NCI-H510A (cell line): ENCODE results near the gene ACYP2.
"Not testable (repeated sequence)": the region's sequence is repeated elsewhere in the genome, so short reads cannot be mapped to it uniquely, and the experiment has no call there.

Source experiments
- DNase-seq: peaks from one replicate; lab custom pipeline; 2025; lab: John Stamatoyannopoulos, UW

ACYP2 gene

DNA sequence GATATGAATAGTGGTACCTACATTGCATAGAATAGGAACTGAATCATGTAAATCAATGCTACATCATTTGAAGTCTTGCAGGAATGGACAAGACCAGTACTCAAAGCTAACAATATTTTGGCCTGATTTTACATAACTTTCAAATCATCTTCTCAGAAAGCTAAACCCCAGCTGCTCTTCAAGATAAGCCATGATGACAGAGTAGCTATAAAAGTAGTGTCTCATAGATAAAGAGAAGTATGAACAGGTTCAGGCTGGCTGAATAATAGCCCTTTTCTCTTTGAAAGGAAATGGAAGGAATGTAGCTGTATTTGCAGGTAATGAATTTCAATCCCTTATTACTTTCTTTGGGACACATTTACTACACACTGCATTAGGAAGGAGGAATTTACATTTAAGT lies 112.4 kb downstream of the ACYP2 start:
- DNase-seq, result no peak

- no peak for DNase-seq
Observed at GRCh38 chr2:54228945-54229344, 113.5 kb downstream of the ACYP2 start.

- no peak for DNase-seq
Observed at GRCh38 chr2:54233832-54234649, 118.6 kb downstream of the ACYP2 start.

DNA sequence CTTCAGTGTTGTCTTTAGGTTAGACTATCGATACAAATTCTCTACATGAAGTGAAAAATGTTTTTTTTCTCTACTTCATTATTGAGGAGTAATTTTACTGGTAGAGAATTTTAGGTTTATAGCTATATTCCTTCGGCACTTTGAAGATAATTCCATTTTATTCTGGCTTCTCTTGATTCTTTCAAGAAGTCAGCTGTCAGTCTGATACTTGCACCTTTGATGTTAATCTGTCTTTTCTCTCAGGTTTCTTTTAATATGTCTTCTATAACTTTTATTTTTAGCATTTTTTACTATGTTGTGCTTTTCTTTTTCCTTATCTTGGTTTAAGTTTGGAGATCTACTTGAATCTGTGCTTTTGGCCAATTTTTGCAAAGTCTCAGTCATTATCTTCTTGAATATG lies 122.0 kb downstream of the ACYP2 start:
- DNase-seq, result no peak

DNA sequence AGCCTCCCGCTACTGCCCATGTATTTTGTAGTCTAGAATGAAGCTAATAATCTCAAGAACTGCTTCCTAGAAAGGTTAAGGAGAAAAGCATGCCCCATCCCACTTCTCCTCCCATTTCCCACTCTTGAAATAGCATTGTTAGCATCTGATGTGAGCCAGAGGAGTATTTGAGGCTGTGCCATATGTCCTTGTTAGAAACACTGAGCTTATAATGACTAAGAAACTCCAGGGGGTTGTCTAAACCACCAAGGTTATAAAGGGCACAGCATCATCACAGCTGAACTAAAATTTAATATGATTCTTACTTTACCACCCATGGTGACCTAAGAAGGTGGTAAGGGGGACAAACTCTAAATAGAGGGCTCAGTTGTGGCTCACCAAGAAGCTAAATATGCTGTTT lies 124.0 kb downstream of the ACYP2 start:
- DNase-seq, result no peak

- DNase-seq, result no peak
Observed at GRCh38 chr2:54240515-54241469, 125.4 kb downstream of the ACYP2 start.

DNA sequence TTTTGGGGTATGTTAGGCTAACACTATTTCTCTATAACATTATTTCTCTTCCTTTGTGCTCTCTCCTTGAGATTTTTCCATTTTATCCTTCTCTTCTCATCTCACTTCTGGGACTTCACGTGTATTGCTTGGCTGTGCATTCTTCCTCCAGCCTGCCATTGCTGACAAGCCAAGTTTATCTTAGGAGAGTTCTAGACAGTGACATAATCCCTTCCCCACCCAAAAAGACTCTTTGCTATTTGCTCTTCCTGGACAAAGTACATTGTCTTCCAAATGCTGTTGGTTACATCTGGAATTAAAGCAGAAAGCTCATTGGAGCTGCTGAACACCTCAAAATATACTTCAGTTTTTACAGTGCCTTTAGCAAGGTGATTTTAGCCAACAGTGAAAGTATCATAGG lies 131.7 kb downstream of the ACYP2 start:
- DNase-seq, result no peak

- no peak for DNase-seq
Observed at GRCh38 chr2:54249629-54250028, 134.2 kb downstream of the ACYP2 start.

DNA sequence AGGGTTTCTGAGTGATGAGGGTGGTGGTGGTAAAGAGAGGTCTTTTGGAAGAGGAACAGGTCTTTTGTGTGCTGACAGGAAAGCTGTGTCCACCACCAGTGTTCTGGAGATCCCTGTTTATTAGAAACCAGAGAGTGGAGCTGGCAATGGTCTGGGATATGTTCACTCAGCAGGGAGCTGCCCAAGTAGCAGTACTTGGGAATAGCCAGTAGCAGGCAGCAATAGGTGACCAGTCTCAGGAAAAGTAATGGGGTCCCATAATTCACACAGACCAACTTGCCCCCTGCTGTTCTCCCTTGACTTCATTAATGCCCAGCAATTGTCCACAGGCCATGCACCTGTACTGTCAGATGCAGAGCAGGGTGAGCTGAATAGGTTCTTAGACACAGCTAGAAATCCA lies 138.8 kb downstream of the ACYP2 start:
- no peak for DNase-seq

DNA sequence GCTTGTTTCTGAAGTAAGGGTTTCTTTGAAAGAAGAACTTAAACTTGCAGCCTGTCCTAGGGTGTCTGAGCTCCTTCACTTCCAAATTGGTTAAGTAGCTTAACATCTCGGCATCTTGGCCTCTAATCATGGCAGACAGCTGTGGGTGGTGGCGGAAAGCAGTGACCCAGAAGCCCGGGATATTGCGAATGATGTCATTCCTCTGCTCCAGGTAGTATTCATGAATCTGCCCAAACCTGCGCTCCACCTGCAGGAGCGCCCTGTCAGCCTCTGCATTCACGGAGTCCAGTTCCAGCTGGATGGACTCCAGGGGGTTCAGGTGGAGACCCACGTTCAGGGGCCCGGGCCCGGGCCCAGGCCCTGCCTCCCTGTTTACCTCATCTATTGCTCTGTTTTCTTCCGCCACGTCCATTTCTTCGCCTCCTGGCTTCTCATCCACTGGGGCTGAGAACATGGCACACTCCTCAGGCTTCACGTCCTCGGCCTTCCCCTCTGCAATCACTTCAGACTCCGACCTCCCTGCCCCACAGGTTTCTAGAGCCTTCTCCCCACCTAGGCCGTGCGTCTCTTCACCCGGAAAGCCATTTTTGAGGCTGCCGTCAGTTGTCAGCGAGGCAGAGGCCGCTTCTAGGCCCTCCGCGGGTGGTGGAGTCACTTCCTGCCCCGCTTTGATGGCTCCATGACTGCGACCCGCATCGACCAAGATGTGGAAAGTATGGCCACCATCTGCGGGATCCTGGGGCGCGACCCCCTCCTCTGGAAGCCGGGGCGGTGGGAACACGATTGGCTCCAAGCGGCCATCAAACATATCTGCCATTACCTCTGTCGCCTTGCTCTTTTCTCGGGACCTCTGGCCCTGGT lies 140.0 kb downstream of the ACYP2 start:
- DNase-seq, result no peak

- no peak for DNase-seq
Observed at GRCh38 chr2:54256091-54256694, 140.8 kb downstream of the ACYP2 start, which contains the start of gene TSPYL6. Gene TSPYL6 (minus strand): TSS chr2:54256229. CDS start chr2:54256151, 78 bp downstream.

- DNase-seq, result no peak
Observed at GRCh38 chr2:54258166-54258565, 142.8 kb downstream of the ACYP2 start.

- no peak for DNase-seq
Observed at GRCh38 chr2:54259413-54260240, 144.2 kb downstream of the ACYP2 start.

DNA sequence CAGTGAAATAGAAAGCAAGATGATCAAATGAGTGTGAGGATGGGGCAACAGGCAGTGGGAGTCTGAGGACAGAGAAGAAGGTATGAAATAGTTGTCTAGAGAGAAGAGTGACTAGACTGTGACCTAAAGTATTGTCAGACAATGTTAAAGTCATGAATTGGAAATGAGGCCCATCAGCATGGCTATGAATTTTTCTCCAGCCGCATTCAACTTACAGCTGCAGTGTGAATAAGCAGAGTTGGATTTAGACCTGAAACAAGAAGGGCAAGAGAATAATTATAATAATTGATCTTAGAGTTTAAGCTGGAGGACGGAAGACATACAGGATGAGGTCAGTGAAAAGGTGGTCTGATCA lies 144.8 kb downstream of the ACYP2 start:
- no peak for DNase-seq

DNA sequence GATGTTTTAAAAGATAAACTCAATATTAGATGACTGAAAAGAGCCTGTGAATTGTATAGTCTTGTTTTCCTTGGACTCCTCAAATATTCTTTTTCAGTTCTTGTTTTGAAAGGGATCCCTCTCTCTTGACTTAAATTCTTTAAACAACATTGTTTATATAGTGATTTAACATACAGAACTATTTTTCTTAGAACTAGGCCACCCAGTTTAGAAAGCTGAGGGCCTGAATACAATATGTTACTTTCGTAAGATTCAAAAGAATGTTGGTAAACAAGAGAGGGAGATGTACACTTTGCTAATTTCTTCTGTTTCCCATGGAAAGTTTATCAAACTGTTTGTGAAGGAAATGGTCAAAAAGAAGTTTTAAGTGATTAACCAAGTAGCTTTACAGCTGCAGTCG lies 146.1 kb downstream of the ACYP2 start:
- DNase-seq, result no peak

GRCh38 chr2:54262015-54262765 lies 146.8 kb downstream of the ACYP2 start:
- DNase-seq, result no peak

- not testable (repeated sequence) for DNase-seq
Observed at GRCh38 chr2:54265081-54265480, 149.7 kb downstream of the ACYP2 start.

DNA sequence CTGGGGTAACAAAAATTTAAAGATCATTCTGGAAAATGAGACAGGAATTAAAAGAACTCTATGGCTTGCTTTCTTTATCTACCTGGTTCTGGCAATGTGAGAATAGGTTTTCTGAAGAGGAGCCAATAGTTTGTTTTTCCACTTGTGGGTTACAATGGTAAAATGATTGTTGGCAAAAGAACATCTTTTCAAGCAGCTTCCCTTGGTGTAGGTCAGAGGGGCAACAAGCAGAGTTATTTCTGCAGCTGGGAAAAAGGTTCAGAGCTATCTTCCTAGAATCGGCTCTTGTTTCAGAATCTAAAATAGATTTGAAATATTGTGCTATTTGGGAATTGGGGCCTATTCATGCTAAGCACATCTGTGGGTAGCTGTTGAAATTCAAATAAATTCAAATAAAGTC lies 152.2 kb downstream of the ACYP2 start:
- no peak for DNase-seq

GRCh38 chr2:54271189-54271588 lies 155.8 kb downstream of the ACYP2 start:
- DNase-seq, result no peak
